H1 (cell line): Measurements from ENCODE around the gene KRTAP4-2.
"Not testable (repeated sequence)": the region's sequence is repeated elsewhere in the genome, so short reads cannot be mapped to it uniquely, and the experiment has no call there.

Source experiments
- CTCF ChIP-seq, 3 experiments: IDR thresholded peaks; 1 replicate in 2 of 3; 2 replicates in 1 of 3; pipeline versions ENCODE4 v1.5.1 to v1.6.1; 2011; ENCODE audit warnings: low read length in 3 of 3, mild to moderate bottlenecking in 3 of 3, inconsistent platforms in 2 of 3, low read depth in 1 of 3, moderate library complexity in 1 of 3; ENCODE audit not compliant: insufficient read depth in 1 of 3; ENCODE audit errors: control extremely low read depth in 1 of 3
- EP300 ChIP-seq, 2 experiments: IDR thresholded peaks; 1 replicate in 1 of 2; 2 replicates in 1 of 2; pipeline ENCODE4 v1.6.1; 2011 to 2012; ENCODE audit warnings: low read depth in 2 of 2, low read length in 2 of 2, mild to moderate bottlenecking in 2 of 2, borderline replicate concordance in 1 of 2, inconsistent platforms in 1 of 2, moderate library complexity in 1 of 2

GRCh38 chr17:41160190-41160589, 17.8 kb downstream of the KRTAP4-2 start:
- not testable (repeated sequence) for TF ChIP-seq EP300 (IDR thresholded peaks at IDR 0.05; ENCODE audit: borderline replicate concordance in 1 of 2, low read depth in 2 of 2, low read length in 2 of 2); CTCF (IDR thresholded peaks at IDR 0.05; ENCODE audit: control extremely low read depth in 1 of 3, insufficient read depth in 1 of 3, low read depth in 1 of 3, low read length in 3 of 3)
